Omental fat pad (tissue), 4 donors: ENCODE data around the gene MMP10. TPM values are rescaled to one million over a fixed set of nuclear protein-coding genes. Genes with fewer than 3 reads are reported as not detected.

Source experiments
- ATAC-seq: fragments of 150-250 bp; one replicate; pipeline ENCODE4 v1.9.1; 2016; ENCODE audit warnings: mild to moderate bottlenecking, moderate library complexity; ENCODE audit not compliant: low FRiP score
- DNase-seq: peaks from one replicate; pipeline ENCODE4 v3.0.0-alpha.2; 2019; ENCODE audit warnings: low spot score
- total RNA-seq, 4 donors: library from RNA; depleted of rRNA; stranded (reverse); fragments of >200 nt; gene quantifications; one replicate each; pipeline ENCODE4 v1.1.0, GENCODE V29; 2016
- TF ChIP-seq, protein P1 (sequence below), 3 donors: fragments of 450-650 bp; IDR thresholded peaks; one replicate each; pipeline ENCODE4 v1.5.1; 2016 to 2017; ENCODE audit warnings: antibody characterized with exemption in 3 of 3, mild to moderate bottlenecking in 3 of 3, moderate library complexity in 2 of 3

The MMP10 gene
- not detected for total RNA-seq

DNA sequence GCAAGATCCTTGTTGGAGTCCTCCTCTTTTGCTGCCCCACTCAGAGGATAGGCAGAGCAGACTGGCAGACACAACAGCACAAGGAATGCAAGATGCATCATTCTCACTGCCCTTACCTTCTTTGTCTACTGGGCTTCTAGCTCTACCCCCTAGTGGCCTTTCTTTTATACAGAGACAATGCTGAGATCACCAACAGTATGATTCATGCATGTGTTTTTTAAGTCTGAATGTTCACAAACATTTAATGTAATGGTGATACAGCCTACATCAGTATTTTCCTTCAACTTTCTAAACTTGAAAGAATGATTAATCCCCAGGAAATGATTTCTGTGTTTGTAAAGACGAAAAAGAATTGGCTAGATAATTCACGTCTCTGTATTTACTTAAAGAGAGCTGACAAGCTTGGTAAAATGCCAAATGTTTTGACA, at the start of gene MMP10:
Gene MMP10 (minus strand): TSS at position 138 of the 428 bp plus-strand sequence. CDS start 37 bp downstream, at position 101.
- ATAC-seq (no peak), DNase-seq (no peak)
- TF ChIP-seq, protein P1, sequence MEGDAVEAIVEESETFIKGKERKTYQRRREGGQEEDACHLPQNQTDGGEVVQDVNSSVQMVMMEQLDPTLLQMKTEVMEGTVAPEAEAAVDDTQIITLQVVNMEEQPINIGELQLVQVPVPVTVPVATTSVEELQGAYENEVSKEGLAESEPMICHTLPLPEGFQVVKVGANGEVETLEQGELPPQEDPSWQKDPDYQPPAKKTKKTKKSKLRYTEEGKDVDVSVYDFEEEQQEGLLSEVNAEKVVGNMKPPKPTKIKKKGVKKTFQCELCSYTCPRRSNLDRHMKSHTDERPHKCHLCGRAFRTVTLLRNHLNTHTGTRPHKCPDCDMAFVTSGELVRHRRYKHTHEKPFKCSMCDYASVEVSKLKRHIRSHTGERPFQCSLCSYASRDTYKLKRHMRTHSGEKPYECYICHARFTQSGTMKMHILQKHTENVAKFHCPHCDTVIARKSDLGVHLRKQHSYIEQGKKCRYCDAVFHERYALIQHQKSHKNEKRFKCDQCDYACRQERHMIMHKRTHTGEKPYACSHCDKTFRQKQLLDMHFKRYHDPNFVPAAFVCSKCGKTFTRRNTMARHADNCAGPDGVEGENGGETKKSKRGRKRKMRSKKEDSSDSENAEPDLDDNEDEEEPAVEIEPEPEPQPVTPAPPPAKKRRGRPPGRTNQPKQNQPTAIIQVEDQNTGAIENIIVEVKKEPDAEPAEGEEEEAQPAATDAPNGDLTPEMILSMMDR (IDR thresholded peaks at IDR 0.05) = no peak

DNA sequence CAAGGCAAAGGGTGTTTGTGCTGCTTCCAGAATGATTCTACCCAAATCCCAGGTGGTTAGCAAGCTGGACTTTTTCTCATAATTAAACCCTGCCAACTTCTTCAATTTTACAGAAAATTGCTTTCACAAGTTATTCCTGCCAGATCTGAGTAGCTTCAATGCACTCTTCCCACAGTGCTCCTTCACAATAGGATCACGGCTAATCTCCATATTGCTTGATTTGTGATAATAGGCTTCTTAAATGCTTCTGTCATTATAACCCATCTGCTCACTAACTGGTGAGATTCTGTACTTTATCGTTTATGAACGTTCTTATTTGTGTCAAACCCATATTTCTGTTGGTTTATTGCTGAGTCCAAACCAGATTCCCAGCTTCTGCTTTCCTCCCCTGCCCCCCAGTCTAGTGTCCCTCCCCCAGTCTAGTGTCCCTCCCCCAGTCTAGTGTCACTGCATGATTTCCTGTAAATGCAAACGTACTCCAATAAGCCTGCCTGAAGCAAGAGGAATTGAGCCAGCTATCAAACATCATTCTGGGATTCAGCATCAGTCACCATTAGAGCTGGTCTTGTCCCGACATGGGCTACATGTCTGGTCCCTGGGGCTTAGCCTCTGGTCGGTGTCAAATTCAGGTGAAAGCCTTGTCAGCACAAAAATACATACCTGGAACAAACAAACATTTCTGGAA, 49.0 kb upstream of the MMP10 start:
- DNase-seq (no peak), ATAC-seq (no peak)
- TF ChIP-seq, protein P1 (IDR thresholded peaks at IDR 0.05) = no peak

DNA sequence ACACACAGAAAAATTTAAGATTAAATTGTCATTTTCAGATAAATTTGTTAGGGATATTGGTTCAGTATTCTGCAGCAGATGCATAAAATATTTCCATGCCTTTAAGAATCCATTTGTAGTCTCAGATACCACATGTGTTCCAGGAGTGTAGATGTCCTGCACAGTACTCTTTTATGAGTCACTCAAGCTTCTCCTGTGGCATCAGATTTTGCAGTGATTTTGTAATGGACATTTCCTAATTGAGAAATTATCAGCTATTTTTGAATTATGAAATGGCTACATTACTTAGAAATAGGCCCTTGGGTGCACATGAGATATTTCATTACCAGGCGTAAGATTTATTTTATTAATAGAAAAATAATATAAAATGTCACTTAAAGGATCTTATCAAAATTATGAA, 44.1 kb upstream of the MMP10 start:
- TF ChIP-seq, protein P1 (IDR thresholded peaks at IDR 0.05) = no peak
- ATAC-seq = no peak

DNA sequence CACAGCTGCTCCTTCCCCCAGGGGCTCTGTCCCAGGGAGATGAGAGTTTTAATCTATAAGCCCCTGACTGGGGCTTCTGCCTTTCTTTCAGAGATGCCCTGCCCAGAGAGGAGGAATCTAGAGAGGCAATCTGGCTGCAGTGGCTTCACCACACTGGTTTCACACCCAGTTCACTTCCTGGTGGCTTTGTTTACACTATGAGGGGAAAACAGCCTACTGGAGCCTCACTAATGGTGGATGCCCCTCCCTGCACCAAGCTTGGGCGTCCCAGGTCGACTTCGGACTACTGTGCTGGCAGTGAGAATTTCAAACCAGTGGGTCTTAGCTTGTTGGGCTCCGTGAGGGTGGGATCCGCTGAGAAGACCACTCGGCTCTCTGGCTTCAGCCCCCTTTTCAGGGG, 39.1 kb upstream of the MMP10 start:
- ATAC-seq = no peak
- no peak for DNase-seq
- TF ChIP-seq, protein P1 (IDR thresholded peaks at IDR 0.05) = no peak

More for the DNA sequence above, 44.1 kb upstream of the MMP10 start:
- no peak for DNase-seq

DNA sequence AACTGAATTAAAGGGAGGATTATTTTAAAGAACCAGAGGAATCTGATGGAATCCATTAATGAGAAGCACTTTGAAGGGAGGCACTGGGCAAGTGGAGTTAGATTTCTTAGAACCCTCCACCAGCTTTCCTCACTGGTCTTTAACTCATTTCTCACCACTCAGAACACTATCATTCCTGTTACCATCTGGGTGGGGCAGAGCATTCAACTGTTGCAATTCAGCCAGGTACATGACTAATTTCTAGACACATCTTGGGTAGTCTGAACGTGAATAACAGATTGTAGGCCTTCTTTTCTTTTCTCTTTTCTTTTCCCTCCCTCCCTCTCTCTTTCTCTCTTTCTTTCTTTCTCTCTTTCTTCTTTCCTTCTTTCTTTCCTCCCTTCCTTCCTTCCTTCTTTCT, 33.1 kb upstream of the MMP10 start:
- DNase-seq = no peak
- no peak for ATAC-seq
- TF ChIP-seq, protein P1 (IDR thresholded peaks at IDR 0.05) = no peak

DNA sequence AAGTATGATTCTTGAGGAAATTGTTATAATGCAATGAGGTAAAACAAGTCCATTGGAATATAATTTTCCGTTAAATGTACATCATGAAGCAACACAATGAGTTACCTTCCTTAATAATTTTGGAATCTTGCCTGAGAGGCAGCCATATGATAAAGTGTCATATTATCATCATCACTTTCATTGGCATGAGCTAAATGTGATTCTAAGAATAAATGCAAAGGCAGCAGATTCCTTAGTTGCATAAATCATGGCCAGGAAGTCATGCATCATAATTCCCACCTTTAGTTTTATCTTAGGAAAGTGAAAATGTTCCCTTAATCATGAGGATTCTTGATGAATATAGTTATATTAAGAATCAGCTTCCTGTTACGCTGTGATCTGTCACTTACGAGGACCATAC, 31.8 kb upstream of the MMP10 start:
- DNase-seq = no peak
- ATAC-seq = no peak
- TF ChIP-seq, protein P1 (IDR thresholded peaks at IDR 0.05) = no peak
